Measurements from ENCODE around the gene APIP.
A peak's percentile ranks its signal among the peaks of the same experiment; 100 is the strongest.

The APIP gene

GRCh38 chr11:34840736-34841386 is 75.3 kb downstream of the APIP start:
- peak; percentile 3 for DNase-seq (ENCODE audit: low read depth)

- no peak for DNase-seq (ENCODE audit: low read depth)
Observed at GRCh38 chr11:34839969-34840368, 76.2 kb downstream of the APIP start.

GRCh38 chr11:34836958-34837856 is 79.0 kb downstream of the APIP start:
- DNase-seq (ENCODE audit: low read depth), result no peak

GRCh38 chr11:34833602-34834001 is 82.6 kb downstream of the APIP start:
- DNase-seq (ENCODE audit: low read depth), result no peak
